ENCODE results near the gene BICD2.
A peak's percentile ranks its signal among the peaks of the same experiment; 100 is the strongest.
"Not testable (repeated sequence)": the region's sequence is repeated elsewhere in the genome, so short reads cannot be mapped to it uniquely, and the experiment has no call there.

Gene BICD2

DNA sequence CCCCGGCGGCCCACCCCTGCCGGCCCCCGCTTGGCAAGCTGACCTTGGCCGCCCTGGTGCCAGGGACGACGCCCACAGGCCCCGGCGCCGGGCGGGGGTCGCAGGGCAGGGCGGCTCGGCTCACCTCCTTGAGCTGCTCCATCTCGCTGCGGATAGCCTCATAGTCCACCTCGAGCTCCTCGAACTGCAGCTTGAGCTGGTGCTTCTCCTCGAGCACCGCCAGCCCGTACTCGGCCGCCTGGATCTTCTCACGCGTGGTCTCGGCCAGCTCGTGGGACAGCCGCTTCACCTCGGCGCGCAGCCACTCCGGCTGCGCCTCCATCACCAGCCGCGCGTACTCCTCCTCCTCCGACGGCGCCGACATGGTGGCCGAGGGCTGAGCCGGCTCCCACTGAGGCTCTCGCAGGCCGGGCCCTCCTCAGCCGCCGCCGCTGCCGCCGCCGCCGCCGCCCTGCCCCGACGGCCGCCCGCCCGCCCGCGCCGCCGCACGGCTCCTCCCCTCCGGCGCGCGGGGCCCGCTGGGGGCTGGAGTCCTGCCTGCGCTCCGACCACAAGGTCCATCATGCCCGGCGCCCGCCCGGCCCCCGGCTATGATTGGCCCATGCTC is at the start of gene BICD2:
Gene BICD2, minus strand, starts transcription at position 453 of the 607 bp plus-strand sequence. Its CDS starts 89 bp downstream, at position 364.
- peak within 1 kb of the TSS; percentile 94 for H3K9ac ChIP-seq
- H3K36me3 ChIP-seq (ENCODE audit: insufficient read depth): no peaks in the 10 kb centered on the region
- no peaks in the 10 kb centered on the region for H4K20me1 ChIP-seq (ENCODE audit: insufficient read depth)
- H3K27me3 ChIP-seq (ENCODE audit: insufficient read depth, low read depth): no peaks in the 10 kb centered on the region
- peak within 1 kb of the TSS; percentile 99 for H3K4me2 ChIP-seq
- peaks cover 51% of the 10 kb centered on the region for H3K4me1 ChIP-seq (ENCODE audit: low read depth, poor library complexity, severe bottlenecking)
- peaks cover 49% of the 10 kb centered on the region for H3K79me2 ChIP-seq (ENCODE audit: insufficient read depth, low read depth)
- no peak within 1 kb of the TSS for H3K4me3 ChIP-seq (IDR thresholded peaks at IDR 0.05; ENCODE audit: insufficient read depth, low read depth, low read length)
- peak within 1 kb of the TSS; percentile 95 for H3K27ac ChIP-seq
- TF ChIP-seq CTCF (conservative IDR thresholded peaks at IDR 0.05; ENCODE audit: low read depth, low read length): no peak
- peak within 1 kb of the TSS; percentile 81 for H2AFZ ChIP-seq (ENCODE audit: low read depth)

GRCh38 chr9:92809629-92810326 is 45.1 kb upstream of the BICD2 start:
- not testable (repeated sequence) for H2AFZ ChIP-seq (ENCODE audit: low read depth); H3K9ac ChIP-seq; H3K4me1 ChIP-seq (ENCODE audit: low read depth, poor library complexity, severe bottlenecking); H3K27me3 ChIP-seq (ENCODE audit: insufficient read depth, low read depth); H3K79me2 ChIP-seq (ENCODE audit: insufficient read depth, low read depth); H3K4me2 ChIP-seq; H3K36me3 ChIP-seq (ENCODE audit: insufficient read depth); H3K27ac ChIP-seq; H3K4me3 ChIP-seq (IDR thresholded peaks at IDR 0.05; ENCODE audit: insufficient read depth, low read depth, low read length); H4K20me1 ChIP-seq (ENCODE audit: insufficient read depth)

GRCh38 chr9:92808726-92809451 is 44.3 kb upstream of the BICD2 start:
- peaks cover 8% of the 10 kb centered on the region; the same call in 1 of the 2 replicates for H3K27me3 ChIP-seq (ENCODE audit: insufficient read depth, low read depth)
- H2AFZ ChIP-seq (ENCODE audit: low read depth): peak overlapping the region; percentile 85
- no peaks in the 10 kb centered on the region for H3K79me2 ChIP-seq (ENCODE audit: insufficient read depth, low read depth)
- H4K20me1 ChIP-seq (ENCODE audit: insufficient read depth): no peaks in the 10 kb centered on the region
- no peaks in the 10 kb centered on the region for H3K36me3 ChIP-seq (ENCODE audit: insufficient read depth)
- peak overlapping the region; percentile 22; the same call in 1 of the 2 replicates for H3K9ac ChIP-seq
- H3K4me1 ChIP-seq (ENCODE audit: low read depth, poor library complexity, severe bottlenecking): no peaks in the 10 kb centered on the region
- TF ChIP-seq CTCF (conservative IDR thresholded peaks at IDR 0.05; ENCODE audit: low read depth, low read length): peak; percentile 32
- H3K27ac ChIP-seq: no peak overlapping the region
- H3K4me3 ChIP-seq (IDR thresholded peaks at IDR 0.05; ENCODE audit: insufficient read depth, low read depth, low read length): no peak overlapping the region
- H3K4me2 ChIP-seq: peak overlapping the region; percentile 63; the same call in 1 of the 2 replicates

DNA sequence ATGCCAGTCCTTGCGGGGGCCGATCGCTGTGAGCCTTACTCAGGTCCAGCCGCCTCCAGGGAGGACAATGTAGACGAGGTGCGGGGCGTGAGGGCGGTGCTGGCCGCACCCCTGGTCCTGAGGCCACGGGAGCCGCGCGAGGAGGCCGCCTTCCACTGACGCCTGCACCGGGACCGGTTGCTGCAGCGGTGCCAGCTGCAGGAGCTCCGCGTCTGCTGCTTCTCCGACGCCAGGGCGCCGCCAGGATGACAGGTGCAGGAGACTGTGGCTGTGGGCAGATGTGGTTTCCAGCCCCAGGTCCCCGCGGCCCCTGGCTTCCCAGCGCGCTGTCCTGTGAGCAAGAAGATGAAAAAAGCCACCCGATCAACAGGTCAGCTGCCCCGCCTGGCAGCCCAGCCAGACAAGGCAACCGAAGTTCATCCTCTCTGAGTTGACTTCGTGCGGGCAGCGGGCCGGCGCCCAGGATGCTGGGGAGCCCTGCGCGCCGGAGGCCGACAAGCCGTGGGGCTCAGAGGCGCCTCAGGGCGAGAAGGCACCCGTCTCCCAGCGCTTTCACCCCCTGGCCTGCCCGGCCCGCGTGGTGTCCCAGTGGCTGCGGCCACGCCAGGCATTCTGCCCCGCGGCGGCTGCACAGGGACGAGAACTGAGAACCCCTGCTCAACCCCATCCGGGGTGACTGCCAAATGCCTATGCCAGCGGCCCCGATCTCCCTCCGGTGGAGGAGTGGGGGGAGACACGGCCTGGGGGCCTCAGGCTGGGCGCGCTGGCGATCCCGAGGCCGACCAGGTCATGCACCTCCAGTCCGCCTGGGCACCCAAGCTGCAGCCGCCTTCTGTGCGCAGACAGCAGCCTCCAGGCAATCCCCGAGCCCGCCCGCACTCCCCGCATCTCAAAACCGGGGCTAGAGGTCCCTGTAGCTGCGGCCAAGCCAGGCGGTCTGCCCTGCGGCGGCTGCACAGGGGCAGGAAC is 43.4 kb upstream of the BICD2 start:
- Histone ChIP-seq H2AFZ (ENCODE audit: low read depth) (peak overlapping the region; percentile 85), H3K4me2 (peak overlapping the region; percentile 63; the same call in 1 of the 2 replicates), H3K27ac (no peak overlapping the region), H3K4me1 (ENCODE audit: low read depth, poor library complexity, severe bottlenecking) (no peaks in the 10 kb centered on the region), H3K4me3 (IDR thresholded peaks at IDR 0.05; ENCODE audit: insufficient read depth, low read depth, low read length) (no peak overlapping the region), H4K20me1 (ENCODE audit: insufficient read depth) (no peaks in the 10 kb centered on the region), H3K36me3 (ENCODE audit: insufficient read depth) (no peaks in the 10 kb centered on the region), H3K9ac (no peak overlapping the region), H3K27me3 (ENCODE audit: insufficient read depth, low read depth) (peaks cover 8% of the 10 kb centered on the region; the same call in 1 of the 2 replicates), H3K79me2 (ENCODE audit: insufficient read depth, low read depth) (no peaks in the 10 kb centered on the region)
- TF ChIP-seq CTCF (conservative IDR thresholded peaks at IDR 0.05; ENCODE audit: low read depth, low read length): no peak
